Measurements from ENCODE around the gene PTPN6. TPM values are rescaled to one million over a fixed set of nuclear protein-coding genes. Genes with fewer than 3 reads are reported as not detected.

Gene PTPN6
- total RNA-seq, 4 donors from 2014 or later: 18.5 to 59.1 (median 39.4) TPM

- H3K4me3 ChIP-seq: no peak overlapping the region
- peaks cover 55% of the 10 kb centered on the region for H3K4me1 ChIP-seq
- 70% methylated on average over 17 of the region's 28 CpGs for WGBS
- H3K27me3 ChIP-seq: no peaks in the 10 kb centered on the region
- no peak for TF ChIP-seq POLR2AphosphoS5 (IDR thresholded peaks at IDR 0.05)
- no peak for TF ChIP-seq EP300 (IDR thresholded peaks at IDR 0.05)
- no peak for TF ChIP-seq POLR2A (IDR thresholded peaks at IDR 0.05)
- no peak for TF ChIP-seq CTCF (IDR thresholded peaks at IDR 0.05)
- H3K36me3 ChIP-seq: peaks cover 7% of the 10 kb centered on the region
- DNase-seq (ENCODE audit: low spot score in 2 of 2): no peak
- H3K27ac ChIP-seq: no peak overlapping the region
- no peaks in the 10 kb centered on the region for H3K9me3 ChIP-seq
Measured at GRCh38 chr12:6957741-6958608, 6.8 kb downstream of the PTPN6 start.

GRCh38 chr12:6958609-6959057 lies 7.5 kb downstream of the PTPN6 start:
- Histone ChIP-seq H3K4me1 (peaks cover 56% of the 10 kb centered on the region), H3K27me3 (no peaks in the 10 kb centered on the region), H3K27ac (peak overlapping the region; percentile 40), H3K9me3 (no peaks in the 10 kb centered on the region), H3K4me3 (no peak overlapping the region), H3K36me3 (peaks cover 7% of the 10 kb centered on the region)
- TF ChIP-seq EP300 (IDR thresholded peaks at IDR 0.05): no peak
- no peak for DNase-seq (ENCODE audit: low spot score in 2 of 2)
- WGBS: 60% methylated on average over 9 of the region's 10 CpGs

- DNase-seq (ENCODE audit: low spot score in 2 of 2): no peak
- Histone ChIP-seq H3K4me1 (peaks cover 61% of the 10 kb centered on the region), H3K4me3 (no peak overlapping the region), H3K27me3 (no peaks in the 10 kb centered on the region), H3K27ac (peak overlapping the region; percentile 40), H3K9me3 (no peaks in the 10 kb centered on the region), H3K36me3 (peaks cover 7% of the 10 kb centered on the region)
- 70% methylated on average over 24 of the region's 24 CpGs for WGBS
- TF ChIP-seq EP300 (IDR thresholded peaks at IDR 0.05): no peak
Measured at GRCh38 chr12:6959058-6959804, 8.1 kb downstream of the PTPN6 start.

- no peaks in the 10 kb centered on the region for H3K27me3 ChIP-seq
- H3K9me3 ChIP-seq: no peaks in the 10 kb centered on the region
- peak in 1 of 2 donors; percentile 68 for DNase-seq (ENCODE audit: low spot score in 2 of 2)
- WGBS: 89% methylated on average over 13 of the region's 26 CpGs
- H3K27ac ChIP-seq: peak overlapping the region; percentile 93
- no peak overlapping the region for H3K4me3 ChIP-seq
- peaks cover 7% of the 10 kb centered on the region for H3K36me3 ChIP-seq
- TF ChIP-seq CTCF (IDR thresholded peaks at IDR 0.05): no peak
- no peak for TF ChIP-seq POLR2A (IDR thresholded peaks at IDR 0.05)
- TF ChIP-seq EP300 (IDR thresholded peaks at IDR 0.05): no peak
- TF ChIP-seq POLR2AphosphoS5 (IDR thresholded peaks at IDR 0.05): no peak
- peaks cover 66% of the 10 kb centered on the region for H3K4me1 ChIP-seq
Measured at GRCh38 chr12:6959805-6960592, 8.8 kb downstream of the PTPN6 start.

GRCh38 chr12:6960593-6961277 lies 9.6 kb downstream of the PTPN6 start:
- Histone ChIP-seq H3K9me3 (no peaks in the 10 kb centered on the region), H3K4me3 (no peak overlapping the region), H3K36me3 (peaks cover 7% of the 10 kb centered on the region), H3K27ac (peak overlapping the region; percentile 93), H3K4me1 (peaks cover 74% of the 10 kb centered on the region), H3K27me3 (no peaks in the 10 kb centered on the region)
- DNase-seq (ENCODE audit: low spot score in 2 of 2): peak in 1 of 2 donors; percentile 64
- no peak for TF ChIP-seq POLR2A (IDR thresholded peaks at IDR 0.05)
- TF ChIP-seq POLR2AphosphoS5 (IDR thresholded peaks at IDR 0.05): no peak
- no peak for TF ChIP-seq CTCF (IDR thresholded peaks at IDR 0.05)
- TF ChIP-seq EP300 (IDR thresholded peaks at IDR 0.05): no peak
- 67% methylated on average over 11 of the region's 13 CpGs for WGBS

Measured in suprapubic skin (tissue), 4 donors.